Astrocyte (in vitro differentiated cells and primary cell): ENCODE data around the gene GUCA1A. TPM values are rescaled to one million over a fixed set of nuclear protein-coding genes. Genes with fewer than 3 reads are reported as not detected.
"Not testable (repeated sequence)": the region's sequence is repeated elsewhere in the genome, so short reads cannot be mapped to it uniquely, and the experiment has no call there.

Experiments used
- DNase-seq: peaks from one replicate; pipeline ENCODE4 v3.0.0-alpha.2; 2010; ENCODE audit warnings: low read depth
- FAIRE-seq: peaks from 2 replicates; lab custom pipeline; 2011; peaks lifted over from hg19 to GRCh38; lab: Jason Lieb, UNC
- H2AFZ ChIP-seq: 2 replicates; pipeline ENCODE4 v1.6.0; 2012; ENCODE audit warnings: low read depth, low read length, inconsistent platforms
- H3K27ac ChIP-seq: 2 replicates; pipeline ENCODE4 v1.5.1; 2011; ENCODE audit warnings: low read depth, low read length, inconsistent platforms
- H3K27me3 ChIP-seq: 2 replicates; pipeline ENCODE4 v1.6.0; 2011; ENCODE audit warnings: low read length, inconsistent platforms; ENCODE audit not compliant: insufficient read depth
- H3K36me3 ChIP-seq: 2 replicates; pipeline ENCODE4 v1.5.1; 2011; ENCODE audit warnings: low read length, inconsistent platforms; ENCODE audit not compliant: insufficient read depth
- H3K4me1 ChIP-seq: 2 replicates; pipeline ENCODE4 v1.5.1; 2011; ENCODE audit warnings: low read length, inconsistent platforms; ENCODE audit not compliant: insufficient read depth
- H3K4me2 ChIP-seq: 2 replicates; pipeline ENCODE4 v1.6.0; 2012; ENCODE audit warnings: low read length, inconsistent platforms
- H3K4me3 ChIP-seq: 2 replicates; pipeline ENCODE4 v1.5.1; 2011; ENCODE audit warnings: low read depth, mild to moderate bottlenecking, low read length, inconsistent platforms; ENCODE audit not compliant: insufficient read depth
- H3K79me2 ChIP-seq: 2 replicates; pipeline ENCODE4 v1.6.0; 2012; ENCODE audit warnings: mild to moderate bottlenecking, low read length, inconsistent platforms; ENCODE audit not compliant: insufficient read depth
- H3K9ac ChIP-seq: 2 replicates; pipeline ENCODE4 v1.6.0; 2012; ENCODE audit warnings: mild to moderate bottlenecking, low read length, inconsistent platforms
- H3K9me3 ChIP-seq: 2 replicates; pipeline ENCODE4 v1.5.1; 2012; ENCODE audit warnings: low read depth, mild to moderate bottlenecking, low read length, inconsistent platforms; ENCODE audit not compliant: insufficient read depth
- H4K20me1 ChIP-seq: 2 replicates; pipeline ENCODE4 v1.6.0; 2012; ENCODE audit warnings: low read length, inconsistent platforms; ENCODE audit not compliant: insufficient read depth
- H3K27ac Mint-ChIP-seq: one replicate; pipeline ENCODE4 v1.8.0; 2021; ENCODE audit warnings: mild to moderate bottlenecking, mixed read lengths; ENCODE audit not compliant: unreplicated experiment
- H3K27me3 Mint-ChIP-seq: one replicate; pipeline ENCODE4 v1.8.0; 2021; ENCODE audit warnings: low read depth, mixed read lengths; ENCODE audit not compliant: unreplicated experiment
- H3K36me3 Mint-ChIP-seq: one replicate; pipeline ENCODE4 v1.8.0; 2021; ENCODE audit warnings: low read depth, mixed read lengths; ENCODE audit not compliant: unreplicated experiment
- H3K4me1 Mint-ChIP-seq: one replicate; pipeline ENCODE4 v1.8.0; 2021; ENCODE audit warnings: low read depth, mixed read lengths; ENCODE audit not compliant: unreplicated experiment
- H3K4me3 Mint-ChIP-seq: one replicate; pipeline ENCODE4 v1.8.0; 2021; ENCODE audit warnings: mild to moderate bottlenecking, moderate library complexity, mixed read lengths; ENCODE audit not compliant: unreplicated experiment
- H3K9me3 Mint-ChIP-seq: one replicate; pipeline ENCODE4 v1.8.0; 2021; ENCODE audit warnings: mild to moderate bottlenecking, mixed read lengths; ENCODE audit not compliant: unreplicated experiment
- EZH2 ChIP-seq: IDR thresholded peaks from 2 replicates; pipeline ENCODE4 v1.6.1; 2012; ENCODE audit warnings: mild to moderate bottlenecking, low read length, inconsistent platforms; ENCODE audit not compliant: insufficient read depth
- total RNA-seq: library from RNA; stranded (reverse); gene quantifications from 2 replicates; pipeline ENCODE4 v1.2.1, GENCODE V29; 2021
- TF ChIP-seq, protein P1 (sequence below): IDR thresholded peaks from 2 replicates; pipeline ENCODE4 v1.5.1; 2011; ENCODE audit warnings: low read depth, mild to moderate bottlenecking, inconsistent platforms, low read length, moderate library complexity; ENCODE audit not compliant: insufficient read depth

GUCA1A gene
- total RNA-seq, 1 donor from 2014 or later = 0.45 TPM

- Mint-ChIP-seq H3K4me1 (peaks cover 20% of the 10 kb centered on the region), H3K27me3 (peaks cover 12% of the 10 kb centered on the region), H3K36me3 (peaks cover 2% of the 10 kb centered on the region), H3K4me3 (no peak overlapping the region), H3K27ac (no peak overlapping the region), H3K9me3 (peaks cover 2% of the 10 kb centered on the region)
- H3K27me3 ChIP-seq = no peaks in the 10 kb centered on the region
- no peak overlapping the region for H3K4me3 ChIP-seq
- H3K36me3 ChIP-seq = no peaks in the 10 kb centered on the region
- H2AFZ ChIP-seq = no peak overlapping the region
- no peak for FAIRE-seq
- TF ChIP-seq, protein P1, sequence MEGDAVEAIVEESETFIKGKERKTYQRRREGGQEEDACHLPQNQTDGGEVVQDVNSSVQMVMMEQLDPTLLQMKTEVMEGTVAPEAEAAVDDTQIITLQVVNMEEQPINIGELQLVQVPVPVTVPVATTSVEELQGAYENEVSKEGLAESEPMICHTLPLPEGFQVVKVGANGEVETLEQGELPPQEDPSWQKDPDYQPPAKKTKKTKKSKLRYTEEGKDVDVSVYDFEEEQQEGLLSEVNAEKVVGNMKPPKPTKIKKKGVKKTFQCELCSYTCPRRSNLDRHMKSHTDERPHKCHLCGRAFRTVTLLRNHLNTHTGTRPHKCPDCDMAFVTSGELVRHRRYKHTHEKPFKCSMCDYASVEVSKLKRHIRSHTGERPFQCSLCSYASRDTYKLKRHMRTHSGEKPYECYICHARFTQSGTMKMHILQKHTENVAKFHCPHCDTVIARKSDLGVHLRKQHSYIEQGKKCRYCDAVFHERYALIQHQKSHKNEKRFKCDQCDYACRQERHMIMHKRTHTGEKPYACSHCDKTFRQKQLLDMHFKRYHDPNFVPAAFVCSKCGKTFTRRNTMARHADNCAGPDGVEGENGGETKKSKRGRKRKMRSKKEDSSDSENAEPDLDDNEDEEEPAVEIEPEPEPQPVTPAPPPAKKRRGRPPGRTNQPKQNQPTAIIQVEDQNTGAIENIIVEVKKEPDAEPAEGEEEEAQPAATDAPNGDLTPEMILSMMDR = no peak
- TF ChIP-seq EZH2 = no peak
- no peaks in the 10 kb centered on the region for H3K9me3 ChIP-seq
- no peak for DNase-seq
- H3K4me1 ChIP-seq = no peaks in the 10 kb centered on the region
- no peak overlapping the region for H3K27ac ChIP-seq
- H3K79me2 ChIP-seq = no peaks in the 10 kb centered on the region
- no peaks in the 10 kb centered on the region for H4K20me1 ChIP-seq
- no peak overlapping the region for H3K9ac ChIP-seq
- H3K4me2 ChIP-seq = no peak overlapping the region
These were observed 4.5 kb upstream of the GUCA1A start for GRCh38 chr6:42168650-42169049.

GRCh38 chr6:42169780-42170179 is 3.4 kb upstream of the GUCA1A start:
- not testable (repeated sequence) for H3K36me3 ChIP-seq, H3K9me3 Mint-ChIP-seq, DNase-seq, H3K27ac ChIP-seq, H3K4me2 ChIP-seq, H3K27ac Mint-ChIP-seq, FAIRE-seq, H3K27me3 ChIP-seq, H3K79me2 ChIP-seq, H3K4me1 ChIP-seq, H4K20me1 ChIP-seq, H2AFZ ChIP-seq, H3K9ac ChIP-seq, H3K36me3 Mint-ChIP-seq, H3K4me3 ChIP-seq, H3K9me3 ChIP-seq
- Mint-ChIP-seq H3K4me1 (peaks cover 15% of the 10 kb centered on the region), H3K4me3 (peak overlapping the region; percentile 57), H3K27me3 (peaks cover 17% of the 10 kb centered on the region)

- H3K9ac ChIP-seq = no peak overlapping the region
- no peak for DNase-seq
- H2AFZ ChIP-seq = no peak overlapping the region
- no peak overlapping the region for H3K4me3 ChIP-seq
- Mint-ChIP-seq H3K4me3 (no peak overlapping the region), H3K27ac (no peak overlapping the region), H3K9me3 (peaks cover 2% of the 10 kb centered on the region), H3K36me3 (peaks cover 4% of the 10 kb centered on the region), H3K4me1 (no peaks in the 10 kb centered on the region), H3K27me3 (peaks cover 18% of the 10 kb centered on the region)
- H3K9me3 ChIP-seq = no peaks in the 10 kb centered on the region
- no peaks in the 10 kb centered on the region for H3K79me2 ChIP-seq
- H3K36me3 ChIP-seq = no peaks in the 10 kb centered on the region
- H4K20me1 ChIP-seq = no peaks in the 10 kb centered on the region
- TF ChIP-seq EZH2 = no peak
- TF ChIP-seq, protein P1 = no peak
- no peak overlapping the region for H3K4me2 ChIP-seq
- no peaks in the 10 kb centered on the region for H3K4me1 ChIP-seq
- peaks cover 2% of the 10 kb centered on the region for H3K27me3 ChIP-seq
- FAIRE-seq = no peak
- no peak overlapping the region for H3K27ac ChIP-seq
These were observed 1.2 kb upstream of the GUCA1A start for GRCh38 chr6:42171813-42172581.
